H9 (cell line): Measurements from ENCODE around the gene TSPAN18. TPM values are rescaled to one million over a fixed set of nuclear protein-coding genes. Genes with fewer than 3 reads are reported as not detected.

ENCODE experiments used
- DNase-seq: peaks from one replicate; pipeline ENCODE4 v3.0.0-alpha.2; 2017
- H2AFZ ChIP-seq: one replicate; pipeline ENCODE4 v1.6.1; 2013; ENCODE audit warnings: mild to moderate bottlenecking, low read length, control low read depth, moderate library complexity
- H2AK5ac ChIP-seq: 2 replicates; pipeline ENCODE4 v1.6.1; 2013; ENCODE audit warnings: low read length, control low read depth, mixed read lengths; ENCODE audit not compliant: insufficient read length
- H2BK120ac ChIP-seq: one replicate; pipeline ENCODE4 v1.6.1; 2013; ENCODE audit warnings: low read depth, mild to moderate bottlenecking, low read length, control low read depth, inconsistent platforms; ENCODE audit not compliant: poor library complexity, severe bottlenecking
- H2BK12ac ChIP-seq: 2 replicates; pipeline ENCODE4 v1.6.1; 2013; ENCODE audit warnings: low read length, control low read depth, mixed read lengths, low read depth; ENCODE audit not compliant: insufficient read length
- H2BK15ac ChIP-seq: 2 replicates; pipeline ENCODE4 v1.6.1; 2013; ENCODE audit warnings: low read depth, low read length, control low read depth
- H2BK20ac ChIP-seq: one replicate; pipeline ENCODE4 v1.6.1; 2013; ENCODE audit warnings: low read depth, mild to moderate bottlenecking, low read length, control low read depth, inconsistent platforms; ENCODE audit not compliant: poor library complexity, severe bottlenecking
- H2BK5ac ChIP-seq: 2 replicates; pipeline ENCODE4 v1.6.1; 2013; ENCODE audit warnings: low read length, control low read depth, mixed read lengths; ENCODE audit not compliant: insufficient read length
- H3K14ac ChIP-seq: 2 replicates; pipeline ENCODE4 v1.6.1; 2013; ENCODE audit warnings: low read length, control low read depth; ENCODE audit not compliant: insufficient read depth
- H3K18ac ChIP-seq: 2 replicates; pipeline ENCODE4 v1.6.1; 2013; ENCODE audit warnings: low read depth, mild to moderate bottlenecking, mixed read lengths, low read length, control low read depth; ENCODE audit not compliant: insufficient read length
- H3K23ac ChIP-seq: 2 replicates; pipeline ENCODE4 v1.6.1; 2013; ENCODE audit warnings: low read length, control low read depth, mixed read lengths, low read depth; ENCODE audit not compliant: insufficient read length
- H3K23me2 ChIP-seq: 2 replicates; pipeline ENCODE4 v1.6.1; 2013; ENCODE audit warnings: low read depth, mild to moderate bottlenecking, mixed read lengths, low read length, control low read depth; ENCODE audit not compliant: insufficient read length, poor library complexity, severe bottlenecking
- H3K27ac ChIP-seq: 2 replicates; pipeline ENCODE4 v1.5.1; 2013; ENCODE audit warnings: low read length, control low read depth, mixed read lengths, low read depth; ENCODE audit not compliant: insufficient read length
- H3K27me3 ChIP-seq: 2 replicates; pipeline ENCODE4 v1.6.1; 2013; ENCODE audit warnings: low read length, control low read depth, inconsistent platforms; ENCODE audit not compliant: insufficient read depth
- H3K4ac ChIP-seq: 2 replicates; pipeline ENCODE4 v1.6.1; 2013; ENCODE audit warnings: low read depth, mild to moderate bottlenecking, control low read depth, inconsistent platforms, low read length, moderate library complexity
- H3K4me1 ChIP-seq: 2 replicates; pipeline ENCODE4 v1.6.1; 2013; ENCODE audit warnings: low read length, control low read depth, inconsistent platforms; ENCODE audit not compliant: insufficient read depth
- H3K4me2 ChIP-seq: 2 replicates; pipeline ENCODE4 v1.6.1; 2013; ENCODE audit warnings: low read length, control low read depth, mixed read lengths; ENCODE audit not compliant: insufficient read length, insufficient read depth
- H3K56ac ChIP-seq: 2 replicates; pipeline ENCODE4 v1.6.1; 2013; ENCODE audit warnings: low read depth, mild to moderate bottlenecking, mixed read lengths, low read length, control low read depth; ENCODE audit not compliant: insufficient read length
- H3K79me1 ChIP-seq: 2 replicates; pipeline ENCODE4 v1.6.1; 2013; ENCODE audit warnings: low read depth, mild to moderate bottlenecking, moderate library complexity, low read length, control low read depth, inconsistent platforms; ENCODE audit not compliant: insufficient read depth, poor library complexity, severe bottlenecking
- H3K79me2 ChIP-seq: 2 replicates; pipeline ENCODE4 v1.6.1; 2013; ENCODE audit warnings: low read length, control low read depth, inconsistent platforms; ENCODE audit not compliant: insufficient read depth
- H3K9ac ChIP-seq: 2 replicates; pipeline ENCODE4 v1.6.1; 2013; ENCODE audit warnings: low read length, control low read depth, mixed read lengths; ENCODE audit not compliant: insufficient read length; ENCODE audit errors: extremely low read depth
- H3K9me3 ChIP-seq: one replicate; pipeline ENCODE4 v1.6.1; 2013; ENCODE audit warnings: low read depth, low read length, inconsistent platforms; ENCODE audit not compliant: control insufficient read depth
- H3T11ph ChIP-seq: one replicate; pipeline ENCODE4 v1.6.1; 2013; ENCODE audit warnings: mild to moderate bottlenecking, low read length, control low read depth, inconsistent platforms
- H4K20me1 ChIP-seq: one replicate; pipeline ENCODE4 v1.6.1; 2013; ENCODE audit not compliant: control insufficient read depth, insufficient read length, insufficient read depth
- H4K5ac ChIP-seq: 2 replicates; pipeline ENCODE4 v1.6.1; 2013; ENCODE audit warnings: low read depth, mild to moderate bottlenecking, mixed read lengths, low read length, control low read depth; ENCODE audit not compliant: insufficient read length
- H4K8ac ChIP-seq: replicated peaks from 2 replicates; pipeline ENCODE4 v1.6.1; 2013; ENCODE audit warnings: low read length, control low read depth, mixed read lengths, low read depth; ENCODE audit not compliant: insufficient read length
- H4K91ac ChIP-seq: 2 replicates; pipeline ENCODE4 v1.6.1; 2013; ENCODE audit warnings: low read depth, mild to moderate bottlenecking, moderate library complexity, mixed read lengths, low read length, control low read depth; ENCODE audit not compliant: insufficient read length
- H3K27ac Mint-ChIP-seq, 3 experiments: 2 replicates in 2 of 3; 3 replicates in 1 of 3; pipeline ENCODE4 v1.8.0; 2020 to 2021; ENCODE audit warnings: mixed read lengths in 3 of 3, mild to moderate bottlenecking in 1 of 3, moderate library complexity in 1 of 3
- H3K27me3 Mint-ChIP-seq: 2 replicates; pipeline ENCODE4 v1.8.0; 2021; ENCODE audit warnings: low read depth, mild to moderate bottlenecking, moderate library complexity, mixed read lengths
- H3K36me3 Mint-ChIP-seq, 3 experiments: 2 replicates in 2 of 3; 3 replicates in 1 of 3; pipeline ENCODE4 v1.8.0; 2020 to 2021; ENCODE audit warnings: low read depth in 3 of 3, mixed read lengths in 3 of 3; ENCODE audit not compliant: insufficient read depth in 1 of 3
- H3K4me1 Mint-ChIP-seq, 2 experiments: 2 replicates each; pipeline ENCODE4 v1.8.0; 2020; ENCODE audit warnings: mixed read lengths in 2 of 2
- H3K4me3 Mint-ChIP-seq, 2 experiments: 2 replicates in 1 of 2; 3 replicates in 1 of 2; pipeline ENCODE4 v1.8.0; 2020 to 2021; ENCODE audit warnings: mild to moderate bottlenecking in 2 of 2, mixed read lengths in 2 of 2, moderate library complexity in 1 of 2
- H3K9me3 Mint-ChIP-seq, 2 experiments: 2 replicates in 1 of 2; 3 replicates in 1 of 2; pipeline ENCODE4 v1.8.0; 2020; ENCODE audit warnings: mild to moderate bottlenecking in 2 of 2, mixed read lengths in 2 of 2, moderate library complexity in 1 of 2
- WGBS: extraction: QIAGEN DNeasy Blood & Tissue Kit; methylation state at CpG from one replicate; pipeline ENCODE4 v1.1.7; 2013; ENCODE audit warnings: missing lambda C conversion rate, low lambda C conversion rate, mixed read lengths; ENCODE audit not compliant: insufficient read length; ENCODE audit errors: extremely low coverage; 5-methylcytosine and 5-hydroxymethylcytosine counted together
- total RNA-seq: library from RNA; stranded (reverse); gene quantifications from 2 replicates; pipeline ENCODE4 v1.2.1, GENCODE V29; 2021
- TF ChIP-seq, protein P1 (sequence below): fragments of 200-600 bp; sonication (generic); conservative IDR thresholded peaks from 3 replicates; pipeline ENCODE4 v1.8.0; 2021; ENCODE audit warnings: antibody characterized with exemption, mild to moderate bottlenecking

The TSPAN18 gene
- total RNA-seq, 1 experiment from 2014 or later, result 25.3 TPM

DNA sequence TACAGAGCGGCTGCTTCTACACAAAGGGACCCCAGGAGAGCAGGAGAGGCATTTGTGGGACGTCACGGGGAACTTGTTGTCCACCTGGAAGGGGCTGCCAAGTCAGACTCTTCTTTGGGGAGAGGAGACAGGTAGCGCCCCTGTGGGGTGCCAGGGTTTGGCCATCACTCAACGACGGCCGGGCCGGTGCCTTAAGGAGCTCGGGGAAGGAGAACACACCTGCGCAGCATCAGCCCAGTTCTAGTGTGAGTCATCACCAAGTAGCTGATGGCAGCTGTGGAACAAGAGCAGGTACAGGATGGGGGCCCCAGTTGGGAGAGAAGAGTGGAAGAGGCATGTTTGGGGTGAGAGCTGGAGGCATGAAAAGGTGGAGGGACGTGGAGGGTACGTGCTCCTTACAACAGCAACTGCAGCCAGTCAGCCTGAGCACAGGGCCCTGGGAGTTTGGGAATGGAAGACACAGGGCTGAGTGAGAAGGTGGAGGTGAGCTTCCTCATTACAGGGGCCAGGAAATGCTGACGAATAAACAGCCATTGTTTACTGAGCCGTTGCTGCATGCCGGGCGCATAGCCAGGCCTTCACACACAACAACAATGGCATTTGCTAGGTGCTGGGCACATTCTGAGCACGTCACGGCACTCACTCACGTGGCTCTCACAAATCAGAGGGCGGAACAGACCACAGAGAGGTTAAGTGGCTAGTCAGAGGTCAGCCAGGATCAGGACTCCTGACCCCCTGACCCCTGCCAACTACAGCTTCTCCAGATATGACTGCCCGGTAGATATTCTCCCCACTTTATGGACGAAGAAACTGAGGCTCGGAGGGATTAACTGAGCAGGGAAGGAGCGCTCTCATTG is 253.0 kb downstream of the TSPAN18 start:
- no peak overlapping the region for H4K8ac ChIP-seq
- no peak overlapping the region for H3K4ac ChIP-seq
- H2AK5ac ChIP-seq, result no peak overlapping the region
- no peak overlapping the region for H2BK12ac ChIP-seq
- Mint-ChIP-seq H3K27ac (peak overlapping the region; percentile 54 to 98 (median 81); a peak in 6 of 7 replicates), H3K4me1 (peaks cover 32 to 34% of the 10 kb centered on the region in 2 experiments), H3K36me3 (peaks cover 0 to 7% (median 0%) of the 10 kb centered on the region in 3 experiments; a peak in 2 of 7 replicates), H3K4me3 (no peak overlapping the region; a peak in 1 of 5 replicates), H3K9me3 (peaks cover 5% of the 10 kb centered on the region in 2 experiments; a peak in 4 of 5 replicates), H3K27me3 (peaks cover 1% of the 10 kb centered on the region; the same call in 1 of the 2 replicates)
- H2AFZ ChIP-seq, result no peak overlapping the region
- no peak overlapping the region for H3K23ac ChIP-seq
- no peaks in the 10 kb centered on the region for H3K79me2 ChIP-seq
- no peaks in the 10 kb centered on the region for H3K9me3 ChIP-seq
- H3K18ac ChIP-seq, result peak overlapping the region; percentile 61
- peak overlapping the region; percentile 26; the same call in 1 of the 2 replicates for H3K14ac ChIP-seq
- no peaks in the 10 kb centered on the region for H4K20me1 ChIP-seq
- H2BK120ac ChIP-seq, result no peak overlapping the region
- peak; percentile 62 for DNase-seq
- no peak overlapping the region for H3T11ph ChIP-seq
- no peak overlapping the region for H3K9ac ChIP-seq
- H2BK20ac ChIP-seq, result no peak overlapping the region
- H4K91ac ChIP-seq, result no peak overlapping the region
- WGBS, result no CpG with 5 or more reads among the region's 24 CpGs
- TF ChIP-seq, protein P1, sequence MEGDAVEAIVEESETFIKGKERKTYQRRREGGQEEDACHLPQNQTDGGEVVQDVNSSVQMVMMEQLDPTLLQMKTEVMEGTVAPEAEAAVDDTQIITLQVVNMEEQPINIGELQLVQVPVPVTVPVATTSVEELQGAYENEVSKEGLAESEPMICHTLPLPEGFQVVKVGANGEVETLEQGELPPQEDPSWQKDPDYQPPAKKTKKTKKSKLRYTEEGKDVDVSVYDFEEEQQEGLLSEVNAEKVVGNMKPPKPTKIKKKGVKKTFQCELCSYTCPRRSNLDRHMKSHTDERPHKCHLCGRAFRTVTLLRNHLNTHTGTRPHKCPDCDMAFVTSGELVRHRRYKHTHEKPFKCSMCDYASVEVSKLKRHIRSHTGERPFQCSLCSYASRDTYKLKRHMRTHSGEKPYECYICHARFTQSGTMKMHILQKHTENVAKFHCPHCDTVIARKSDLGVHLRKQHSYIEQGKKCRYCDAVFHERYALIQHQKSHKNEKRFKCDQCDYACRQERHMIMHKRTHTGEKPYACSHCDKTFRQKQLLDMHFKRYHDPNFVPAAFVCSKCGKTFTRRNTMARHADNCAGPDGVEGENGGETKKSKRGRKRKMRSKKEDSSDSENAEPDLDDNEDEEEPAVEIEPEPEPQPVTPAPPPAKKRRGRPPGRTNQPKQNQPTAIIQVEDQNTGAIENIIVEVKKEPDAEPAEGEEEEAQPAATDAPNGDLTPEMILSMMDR, result no peak
- no peaks in the 10 kb centered on the region for H3K23me2 ChIP-seq
- no peak overlapping the region for H3K56ac ChIP-seq
- peaks cover 10% of the 10 kb centered on the region; the same call in 1 of the 2 replicates for H3K4me1 ChIP-seq
- no peak overlapping the region for H2BK15ac ChIP-seq
- H3K27ac ChIP-seq, result no peak overlapping the region
- H2BK5ac ChIP-seq, result no peak overlapping the region
- no peak overlapping the region for H4K5ac ChIP-seq
- no peaks in the 10 kb centered on the region for H3K27me3 ChIP-seq
- H3K4me2 ChIP-seq, result no peak overlapping the region
- no peaks in the 10 kb centered on the region for H3K79me1 ChIP-seq
